GM12875 (cell line): Measurements from ENCODE around the gene ASPDH.

ENCODE experiments used
- H3K4me3 ChIP-seq: one replicate; pipeline ENCODE4 v1.5.1; 2011; ENCODE audit warnings: low read depth, low read length, control low read depth
- CTCF ChIP-seq: IDR thresholded peaks from 2 replicates; pipeline ENCODE4 v1.5.1; 2011; ENCODE audit warnings: low read depth, mild to moderate bottlenecking, control low read depth, inconsistent platforms, low read length, moderate library complexity, borderline replicate concordance; ENCODE audit not compliant: insufficient read depth

ASPDH gene

GRCh38 chr19:50488389-50489194, 25.1 kb downstream of the ASPDH start:
- H3K4me3 ChIP-seq, result no peak overlapping the region
- TF ChIP-seq CTCF, result no peak

- H3K4me3 ChIP-seq, result no peak overlapping the region
Observed at GRCh38 chr19:50486823-50487515, 26.7 kb downstream of the ASPDH start.

DNA sequence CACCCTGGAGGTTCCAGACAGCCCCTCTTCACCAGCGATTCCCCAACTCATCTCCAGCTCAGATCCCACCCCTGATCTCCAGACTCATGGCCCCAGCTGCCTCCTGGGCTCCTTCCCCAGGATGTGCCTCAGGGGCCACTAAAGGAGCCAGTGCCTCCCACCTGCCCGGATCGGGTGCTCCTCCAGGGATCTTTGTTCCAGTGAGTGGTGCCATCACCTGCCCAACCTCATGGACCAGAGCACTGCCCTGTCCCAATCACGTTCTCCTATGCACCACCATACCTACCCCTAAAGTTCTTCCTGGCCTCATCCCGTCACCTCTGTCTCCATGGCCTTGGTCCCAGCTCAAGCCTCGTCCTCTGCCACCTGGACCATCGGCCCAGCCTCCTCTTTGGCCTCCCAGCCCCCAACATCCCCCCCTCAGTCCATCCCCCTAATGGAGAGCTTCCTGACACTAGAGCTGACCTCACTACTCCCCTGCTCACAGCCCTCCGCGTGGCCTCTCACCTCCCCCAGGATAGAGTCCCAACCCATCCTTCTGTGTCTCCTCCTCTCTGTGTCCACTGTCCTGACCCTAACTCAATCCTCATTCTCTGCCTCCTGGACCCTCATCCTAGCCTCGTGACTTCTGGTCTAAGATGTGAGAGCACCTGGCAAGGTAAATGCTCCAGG, 28.3 kb downstream of the ASPDH start:
- TF ChIP-seq CTCF, result no peak
- H3K4me3 ChIP-seq, result no peak overlapping the region

More at GRCh38 chr19:50486823-50487515, 26.7 kb downstream of the ASPDH start:
- TF ChIP-seq CTCF, result peak; percentile 64

DNA sequence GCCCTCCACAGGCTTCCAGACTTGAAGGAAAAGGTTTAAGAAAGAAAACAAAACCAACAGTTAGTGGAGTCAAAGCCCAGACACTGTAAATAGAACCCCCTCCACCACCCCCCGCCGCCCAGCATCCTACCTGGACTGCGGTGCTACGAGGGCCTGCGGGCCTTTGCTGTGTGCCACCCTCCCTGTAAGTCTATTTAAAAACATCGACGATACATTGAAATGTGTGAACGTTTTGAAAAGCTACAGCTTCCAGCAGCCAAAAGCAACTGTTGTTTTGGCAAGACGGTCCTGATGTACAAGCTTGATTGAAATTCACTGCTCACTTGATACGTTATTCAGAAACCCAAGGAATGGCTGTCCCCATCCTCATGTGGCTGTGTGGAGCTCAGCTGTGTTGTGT, 30.8 kb downstream of the ASPDH start:
- TF ChIP-seq CTCF, result no peak
- no peak overlapping the region for H3K4me3 ChIP-seq

DNA sequence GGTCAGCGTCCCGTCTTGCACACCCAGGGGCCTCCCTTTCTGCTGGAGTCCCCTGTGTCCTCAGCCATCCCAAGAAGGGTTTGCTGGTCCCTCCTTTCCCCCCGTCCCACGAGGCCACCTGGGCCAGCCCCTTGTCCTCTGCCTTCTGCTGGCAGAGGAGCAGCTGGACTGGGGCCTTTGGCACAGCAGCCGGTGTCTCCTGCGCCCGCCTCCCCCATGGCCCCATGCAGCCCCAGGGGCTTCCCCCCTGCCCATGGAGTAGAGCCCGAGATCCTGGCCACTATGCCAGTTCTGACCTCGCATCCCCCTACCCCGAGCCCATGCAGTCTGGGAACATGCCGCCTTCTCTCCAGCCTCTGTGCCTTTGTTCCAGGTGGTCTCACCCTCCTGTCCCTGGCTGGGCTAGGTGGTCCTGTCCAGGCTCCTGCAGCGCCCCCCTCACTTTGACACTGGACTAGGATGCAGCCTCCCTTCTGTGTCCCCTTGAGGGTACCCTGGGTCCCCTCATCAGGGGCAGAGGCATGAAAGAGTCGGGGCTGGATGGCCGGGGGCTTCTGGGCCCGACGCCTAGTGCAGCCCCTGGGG, 31.4 kb downstream of the ASPDH start:
- no peak for TF ChIP-seq CTCF
- no peak overlapping the region for H3K4me3 ChIP-seq

- no peak for TF ChIP-seq CTCF
- no peak overlapping the region for H3K4me3 ChIP-seq
Observed at GRCh38 chr19:50481351-50482149, 32.2 kb downstream of the ASPDH start.
